Placental pericyte (primary cell): ENCODE measurements around the gene ST7L. TPM values are rescaled to one million over a fixed set of nuclear protein-coding genes. Genes with fewer than 3 reads are reported as not detected.

ENCODE experiments used
- small RNA-seq: library from RNA; depleted of rRNA; stranded (forward); fragments of <200 nt; gene quantifications from one replicate; pipeline ENCODE3, GENCODE V24; 2012; ENCODE audit warnings: low replicate concordance
- total RNA-seq: library from RNA; depleted of rRNA; stranded (reverse); fragments of >200 nt; gene quantifications from 2 replicates; pipeline ENCODE4 v1.2.3, GENCODE V29; 2012

Gene ST7L, protein sequence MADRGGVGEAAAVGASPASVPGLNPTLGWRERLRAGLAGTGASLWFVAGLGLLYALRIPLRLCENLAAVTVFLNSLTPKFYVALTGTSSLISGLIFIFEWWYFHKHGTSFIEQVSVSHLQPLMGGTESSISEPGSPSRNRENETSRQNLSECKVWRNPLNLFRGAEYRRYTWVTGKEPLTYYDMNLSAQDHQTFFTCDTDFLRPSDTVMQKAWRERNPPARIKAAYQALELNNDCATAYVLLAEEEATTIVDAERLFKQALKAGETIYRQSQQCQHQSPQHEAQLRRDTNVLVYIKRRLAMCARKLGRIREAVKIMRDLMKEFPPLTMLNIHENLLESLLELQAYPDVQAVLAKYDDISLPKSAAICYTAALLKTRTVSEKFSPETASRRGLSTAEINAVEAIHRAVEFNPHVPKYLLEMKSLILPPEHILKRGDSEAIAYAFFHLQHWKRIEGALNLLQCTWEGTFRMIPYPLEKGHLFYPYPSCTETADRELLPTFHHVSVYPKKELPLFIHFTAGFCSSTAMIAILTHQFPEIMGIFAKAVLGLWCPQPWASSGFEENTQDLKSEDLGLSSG
- total RNA-seq, result 14.0 and 21.8 TPM in 2 replicates

DNA sequence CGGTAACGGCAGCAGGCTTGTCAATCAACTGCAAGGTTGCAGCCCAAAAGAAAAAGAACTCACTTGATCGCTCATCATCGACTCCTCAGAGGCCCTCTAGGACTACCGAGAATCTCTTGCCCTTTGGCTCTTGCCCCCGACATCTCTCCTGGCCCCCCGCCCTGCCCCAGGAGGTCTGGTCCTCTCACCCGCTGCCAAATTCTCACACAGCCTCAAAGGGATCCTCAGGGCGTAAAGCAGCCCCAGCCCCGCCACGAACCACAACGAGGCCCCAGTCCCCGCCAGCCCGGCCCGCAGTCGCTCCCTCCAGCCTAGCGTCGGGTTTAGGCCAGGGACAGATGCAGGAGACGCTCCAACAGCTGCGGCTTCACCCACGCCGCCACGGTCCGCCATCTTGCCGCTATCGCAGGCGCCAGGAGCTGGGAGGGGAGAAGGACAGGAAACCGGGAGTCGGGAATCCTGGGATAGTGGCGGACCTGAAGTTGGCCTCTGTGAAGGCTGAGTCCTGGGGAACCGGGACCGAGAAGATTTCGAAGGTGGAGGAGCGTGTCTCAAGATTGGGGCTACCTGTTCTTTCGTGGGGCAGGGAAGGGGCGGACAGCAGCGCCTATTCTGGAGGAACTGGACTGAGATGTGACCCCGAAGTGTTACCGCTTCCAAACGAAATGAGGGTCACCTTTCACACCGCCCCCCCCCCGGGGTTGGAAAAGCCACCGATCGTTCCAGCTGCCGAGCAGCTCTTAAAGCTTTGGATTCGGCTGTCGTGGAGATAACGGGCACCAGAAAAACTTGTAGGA lies at the start of gene ST7L:
Gene ST7L (minus strand): TSS at position 421 of the 797 bp plus-strand sequence. CDS start 28 bp downstream, at position 393.

GRCh38 chr1:112619518-112620376 lies 806 bp upstream of the ST7L start, which contains the start of gene CAPZA1:
Gene CAPZA1 (plus strand): TSS chr1:112619832. CDS start chr1:112619845, 13 bp downstream.

GRCh38 chr1:112508278-112509004 lies 110.5 kb downstream of the ST7L start, which contains the start of gene WNT2B:
Gene WNT2B (plus strand): TSS chr1:112508965. CDS start chr1:112509263, 298 bp downstream.

Small RNA genes within 50 kb of the gene (small RNA-seq; reads per million reads assigned to genes)
- gene RNU7-70P, result 0.20 reads per million

Other genes with a start within 250 kb of the ST7L start
- 11.4 and 26.8 TPM in 2 replicates for gene CTTNBP2NL, start 222.9 kb downstream of the ST7L start, total RNA-seq
- 0.86 and 1.5 TPM in 2 replicates for gene WNT2B, start 110.2 kb downstream of the ST7L start, total RNA-seq
- gene CAPZA1, start 691 bp upstream of the ST7L start, total RNA-seq, result 247 and 390 TPM in 2 replicates
- gene MOV10, start 55.5 kb upstream of the ST7L start, total RNA-seq, result 52.1 and 55.1 TPM in 2 replicates
- gene RHOC, start 88.0 kb upstream of the ST7L start, total RNA-seq, result 572 and 586 TPM in 2 replicates
- 0.66 and 0.86 TPM in 2 replicates for gene PPM1J, start 96.2 kb upstream of the ST7L start, total RNA-seq